ENCODE measurements around the gene ABCC10.

- no peak for TF ChIP-seq CTCF (IDR thresholded peaks at IDR 0.05; ENCODE audit: low read length)
- no peak for TF ChIP-seq EZH2 (optimal IDR thresholded peaks at IDR 0.05; ENCODE audit: low read depth, low read length)
- TF ChIP-seq EZH2phosphoT487 (IDR thresholded peaks at IDR 0.05; ENCODE audit: low read length), result no peak
Observed at GRCh38 chr6:43413002-43413401, 14.3 kb upstream of the ABCC10 start.

Measured in MM.1S (cell line).